OCI-LY7 (cell line): ENCODE results near the gene CRB1.

ENCODE experiments used
- CTCF ChIP-seq: fragments of 200-600 bp; sonication (generic); conservative IDR thresholded peaks from 2 replicates; pipeline ENCODE4 v1.5.1; 2014; ENCODE audit warnings: mild to moderate bottlenecking, antibody characterized with exemption, low read length, moderate library complexity, mixed read lengths
- EZH2phosphoT487 ChIP-seq: fragments of 200-600 bp; sonication (generic); IDR thresholded peaks from 2 replicates; pipeline ENCODE4 v1.6.1; 2018; ENCODE audit warnings: low read depth, borderline replicate concordance, mild to moderate bottlenecking, mixed run types, antibody characterized with exemption, low read length, moderate library complexity, mixed read lengths

- TF ChIP-seq CTCF = no peak
- TF ChIP-seq EZH2phosphoT487 = no peak
These were observed 3.0 kb upstream of the CRB1 start for GRCh38 chr1:197264936-197265567.
